Activated B cell treated with CpG ODN at 0.5 μM for 24 hours (primary cell): Measurements from ENCODE around the gene NPRL2. TPM values are rescaled to one million over a fixed set of nuclear protein-coding genes. Genes with fewer than 3 reads are reported as not detected.

ENCODE experiments used
- ATAC-seq: fragments of 200-7000 bp; cut with Tn5 transposase; one replicate; pipeline ENCODE4 v1.10.0; 2021; ENCODE audit warnings: low read depth, mild to moderate bottlenecking, moderate library complexity
- CTCF ChIA-PET: fragments of 350-600 bp; sonication (Branson Sonifier 250); formaldehyde crosslinking; loops from one replicate; lab custom pipeline; 2021; ENCODE audit warnings: antibody characterized with exemption; lab: Charles Lee
- POLR2A ChIA-PET: fragments of 350-600 bp; sonication (Branson Sonifier 250); formaldehyde crosslinking; loops from one replicate; lab custom pipeline; 2021; ENCODE audit warnings: antibody characterized with exemption; lab: Charles Lee
- DNase-seq: peaks from one replicate; pipeline ENCODE4 v3.0.0; 2022
- H3K27ac Mint-ChIP-seq: one replicate; pipeline ENCODE4 v1.8.0; 2020; ENCODE audit warnings: mixed read lengths
- H3K27me3 Mint-ChIP-seq: one replicate; pipeline ENCODE4 v1.8.0; 2021; ENCODE audit warnings: mixed read lengths
- H3K36me3 Mint-ChIP-seq: one replicate; pipeline ENCODE4 v1.8.0; 2021; ENCODE audit warnings: low read depth, mixed read lengths
- H3K4me1 Mint-ChIP-seq: one replicate; pipeline ENCODE4 v1.8.0; 2021; ENCODE audit warnings: mixed read lengths
- H3K4me3 Mint-ChIP-seq: one replicate; pipeline ENCODE4 v1.8.0; 2020; ENCODE audit warnings: mild to moderate bottlenecking, mixed read lengths
- H3K9me3 Mint-ChIP-seq: one replicate; pipeline ENCODE4 v1.8.0; 2020; ENCODE audit warnings: mixed read lengths
- intact Hi-C: fragments of 100-400 bp; cut with micrococcal nuclease; formaldehyde crosslinking; loops from one replicate; pipeline ENCODE4 v1.15.1; 2024
- total RNA-seq: library from RNA; stranded (reverse); gene quantifications from 2 replicates; pipeline ENCODE4 v1.2.3, GENCODE V29; 2022
- TF ChIP-seq, protein P1 (sequence below): fragments of 200-600 bp; IDR thresholded peaks from one replicate; pipeline ENCODE4 v1.8.0; 2022; ENCODE audit warnings: antibody characterized with exemption, mild to moderate bottlenecking

The NPRL2 gene
- total RNA-seq, 1 donor from 2014 or later, result 23.6 TPM

DNA sequence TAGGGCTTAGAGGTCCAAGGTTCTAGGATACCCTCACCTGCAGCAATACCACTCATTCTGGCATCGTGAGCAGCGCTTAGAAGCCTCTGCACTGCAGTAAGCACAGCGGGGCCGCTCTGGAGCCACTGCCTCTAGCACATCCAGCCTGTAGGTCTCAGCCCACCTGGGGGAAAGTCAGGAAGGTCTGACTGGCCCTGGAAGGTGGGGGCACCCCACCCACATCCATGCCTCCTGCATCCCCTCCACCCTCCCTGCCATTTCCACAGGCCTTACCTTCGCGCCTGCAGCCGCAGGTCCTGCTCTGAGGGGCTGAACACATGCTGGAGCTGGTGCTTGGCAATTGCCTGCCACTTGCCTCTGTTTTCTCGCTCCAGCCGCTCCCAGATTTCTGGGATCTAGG lies 9.0 kb downstream of the NPRL2 start:
- Mint-ChIP-seq H3K4me3 (peak overlapping the region; percentile 95), H3K36me3 (peaks cover 6% of the 10 kb centered on the region), H3K9me3 (no peaks in the 10 kb centered on the region), H3K27me3 (no peaks in the 10 kb centered on the region), H3K27ac (peak overlapping the region; percentile 96), H3K4me1 (peaks cover 52% of the 10 kb centered on the region)
- POLR2A ChIA-PET, result interaction anchor here (0.7 to 6.5 kb wide), 11 partner anchors 7 to 1065 kb away, joined by 3 to 195 read pairs (median 6); partner anchors contain the start of genes CYB561D2, GNAI2, HEMK1 and HYAL2
- intact Hi-C loops, result no loop called here
- ATAC-seq (no peak), DNase-seq (no peak)
- CTCF ChIA-PET, result no interaction called here
- TF ChIP-seq, protein P1, sequence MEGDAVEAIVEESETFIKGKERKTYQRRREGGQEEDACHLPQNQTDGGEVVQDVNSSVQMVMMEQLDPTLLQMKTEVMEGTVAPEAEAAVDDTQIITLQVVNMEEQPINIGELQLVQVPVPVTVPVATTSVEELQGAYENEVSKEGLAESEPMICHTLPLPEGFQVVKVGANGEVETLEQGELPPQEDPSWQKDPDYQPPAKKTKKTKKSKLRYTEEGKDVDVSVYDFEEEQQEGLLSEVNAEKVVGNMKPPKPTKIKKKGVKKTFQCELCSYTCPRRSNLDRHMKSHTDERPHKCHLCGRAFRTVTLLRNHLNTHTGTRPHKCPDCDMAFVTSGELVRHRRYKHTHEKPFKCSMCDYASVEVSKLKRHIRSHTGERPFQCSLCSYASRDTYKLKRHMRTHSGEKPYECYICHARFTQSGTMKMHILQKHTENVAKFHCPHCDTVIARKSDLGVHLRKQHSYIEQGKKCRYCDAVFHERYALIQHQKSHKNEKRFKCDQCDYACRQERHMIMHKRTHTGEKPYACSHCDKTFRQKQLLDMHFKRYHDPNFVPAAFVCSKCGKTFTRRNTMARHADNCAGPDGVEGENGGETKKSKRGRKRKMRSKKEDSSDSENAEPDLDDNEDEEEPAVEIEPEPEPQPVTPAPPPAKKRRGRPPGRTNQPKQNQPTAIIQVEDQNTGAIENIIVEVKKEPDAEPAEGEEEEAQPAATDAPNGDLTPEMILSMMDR, result no peak

- Mint-ChIP-seq H3K27me3 (no peaks in the 10 kb centered on the region), H3K36me3 (peaks cover 9% of the 10 kb centered on the region), H3K9me3 (no peaks in the 10 kb centered on the region), H3K4me1 (peaks cover 55% of the 10 kb centered on the region), H3K27ac (peak within 1 kb of the TSS; percentile 98), H3K4me3 (peak within 1 kb of the TSS; percentile 95)
- DNase-seq (peak; percentile 61), ATAC-seq (peak; percentile 10)
- TF ChIP-seq, protein P1, result no peak
- ChIA-PET POLR2A (interaction anchor here (0.6 to 6.5 kb wide), 17 partner anchors 8 to 1885 kb away, joined by 3 to 195 read pairs (median 4); partner anchors contain the start of genes CYB561D2, GNAI2, HEMK1 and HYAL2), CTCF (interaction anchor here (0.9 to 1.8 kb wide), 2 partner anchors 10 to 19 kb away, joined by 3 to 6 read pairs; partner anchors contain the start of genes CYB561D2 and NPRL2)
- intact Hi-C loops, result loop anchor here (1.0 kb wide), 1 partner anchor 10 kb away; the partner anchor contains the start of genes CYB561D2 and NPRL2
Observed at GRCh38 chr3:50340448-50341329, 9.9 kb downstream of the NPRL2 start, which contains the start of gene RASSF1. RASSF1 (minus strand) TSS chr3:50340836; CDS start chr3:50340805, 31 bp downstream.

DNA sequence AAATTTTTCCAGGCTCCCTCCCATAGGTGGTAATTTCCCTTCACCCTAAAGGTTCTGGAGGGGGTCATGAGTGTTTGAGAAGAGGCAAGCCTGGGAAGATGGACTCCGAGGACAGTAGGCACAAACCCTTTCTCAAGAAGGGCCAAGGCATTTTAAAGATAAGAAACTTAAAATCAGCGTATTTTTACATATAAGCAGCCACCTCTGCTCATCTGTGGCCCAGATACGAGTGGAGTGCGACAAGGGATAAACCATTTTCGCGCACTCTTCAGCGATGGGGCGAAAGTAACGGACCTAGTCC lies 10.5 kb downstream of the NPRL2 start:
- peak overlapping the region; percentile 98 for H3K27ac Mint-ChIP-seq
- ChIA-PET CTCF (interaction anchor here (0.9 to 1.8 kb wide), 2 partner anchors 10 to 19 kb away, joined by 3 to 6 read pairs; partner anchors contain the start of genes CYB561D2 and NPRL2), POLR2A (interaction anchor here (0.6 to 6.5 kb wide), 13 partner anchors 8 to 1886 kb away, joined by 3 to 195 read pairs (median 6); partner anchors contain the start of genes CYB561D2, GNAI2, HEMK1 and HYAL2)
- TF ChIP-seq, protein P1, result no peak
- no peak for DNase-seq
- intact Hi-C loops, result loop anchor here (1.0 kb wide), 1 partner anchor 10 kb away; the partner anchor contains the start of genes CYB561D2 and NPRL2
- H3K4me3 Mint-ChIP-seq, result peak overlapping the region; percentile 95
- peaks cover 55% of the 10 kb centered on the region for H3K4me1 Mint-ChIP-seq
- no peaks in the 10 kb centered on the region for H3K9me3 Mint-ChIP-seq
- peaks cover 10% of the 10 kb centered on the region for H3K36me3 Mint-ChIP-seq
- no peaks in the 10 kb centered on the region for H3K27me3 Mint-ChIP-seq
- no peak for ATAC-seq

GRCh38 chr3:50339485-50340146 lies 11.0 kb downstream of the NPRL2 start:
- H3K4me3 Mint-ChIP-seq, result peak overlapping the region; percentile 95
- no peak for DNase-seq
- TF ChIP-seq, protein P1, result no peak
- CTCF ChIA-PET, result interaction anchor here (1.8 kb wide), 1 partner anchor 11 kb away, joined by 6 read pairs; the partner anchor contains the start of genes CYB561D2 and NPRL2
- ATAC-seq, result no peak
- no peaks in the 10 kb centered on the region for H3K9me3 Mint-ChIP-seq
- POLR2A ChIA-PET, result interaction anchor here (0.7 to 6.5 kb wide), 9 partner anchors 9 to 1328 kb away, joined by 5 to 195 read pairs (median 9); partner anchors contain the start of genes CYB561D2, HEMK1, HYAL2 and HYAL3
- intact Hi-C loops, result loop anchor here (1.0 kb wide), 1 partner anchor 11 kb away; the partner anchor contains the start of genes CYB561D2 and NPRL2
- peaks cover 57% of the 10 kb centered on the region for H3K4me1 Mint-ChIP-seq
- peaks cover 10% of the 10 kb centered on the region for H3K36me3 Mint-ChIP-seq
- H3K27ac Mint-ChIP-seq, result peak overlapping the region; percentile 98
- H3K27me3 Mint-ChIP-seq, result no peaks in the 10 kb centered on the region
